Measurements from ENCODE around the gene SGPL1. TPM values are rescaled to one million over a fixed set of nuclear protein-coding genes. Genes with fewer than 3 reads are reported as not detected.

SGPL1 gene
- total RNA-seq, 2 donors from 2014 or later: 27.9 to 37.2 TPM

DNA sequence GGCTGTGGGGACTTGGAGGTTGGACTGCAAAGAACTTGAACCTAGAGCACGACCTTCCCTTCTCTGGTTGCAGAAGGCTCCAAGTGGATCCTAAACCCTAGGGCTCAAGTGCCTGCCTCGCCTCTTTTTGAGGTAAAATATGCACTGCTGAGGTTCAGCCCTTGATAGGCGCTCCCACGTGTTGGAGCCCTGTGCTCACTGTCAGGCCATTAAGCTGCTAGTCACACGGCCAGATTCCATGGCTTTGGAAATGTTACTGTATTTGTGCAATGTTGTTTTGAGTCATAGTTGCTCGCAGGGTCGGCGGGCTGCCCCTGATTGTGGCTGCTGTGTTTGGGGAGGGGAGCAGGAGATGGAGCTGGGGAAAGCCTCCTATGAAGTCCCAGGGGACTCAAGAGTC lies 112.4 kb downstream of the SGPL1 start:
- intact Hi-C loops (cut with DNase I): loop anchor here in 1 of 2 donors (5.0 kb wide), 2 partner anchors 279 to 359 kb away; no protein-coding TSS in a partner anchor
- DNase-seq (ENCODE audit: low spot score): no peak

DNA sequence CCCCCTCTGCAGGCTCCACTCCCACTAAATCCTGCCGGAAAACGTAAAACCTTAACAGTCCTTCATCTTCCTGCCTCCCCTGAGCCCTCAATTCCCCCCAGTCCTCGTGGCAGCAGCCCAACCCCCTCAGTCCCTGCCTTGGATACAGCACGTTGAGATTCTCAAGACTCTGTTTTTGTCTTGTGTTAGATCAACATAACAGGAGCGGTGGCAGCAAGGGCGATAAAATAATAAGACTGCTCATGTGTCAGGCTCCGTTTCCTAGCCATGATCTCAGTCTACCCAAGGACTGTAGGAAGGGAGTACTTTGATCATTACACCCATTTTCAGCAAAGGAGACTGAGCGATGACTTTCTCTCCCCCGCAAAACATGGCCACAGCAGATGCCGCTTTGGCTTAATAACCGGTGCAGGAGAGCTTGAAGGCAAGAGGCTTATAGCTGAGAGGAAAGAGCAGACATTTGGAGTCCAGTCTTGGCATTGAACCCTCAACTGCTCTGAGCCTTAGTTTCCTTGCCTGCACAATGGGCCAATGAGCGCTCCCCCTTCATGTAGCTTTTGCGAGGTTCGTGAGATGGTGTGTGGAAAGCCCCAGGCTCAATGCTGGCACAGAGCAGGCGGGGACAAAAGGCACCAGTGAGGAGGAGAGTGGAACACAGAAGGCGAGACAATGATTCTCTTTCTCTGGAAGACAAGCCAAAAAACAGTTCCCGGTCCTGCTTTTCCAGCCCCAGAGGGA lies 114.7 kb downstream of the SGPL1 start:
- intact Hi-C loops (cut with DNase I): no loop called here
- no peak for DNase-seq (ENCODE audit: low spot score)

Other genes starting within 250 kb of the SGPL1 start
- gene PRF1, start 213.2 kb upstream of the SGPL1 start, total RNA-seq: 1 to 10 TPM; 4.6 to 5.2 TPM
- 1 to 10 TPM in 1 of 2 donors, under 1 TPM in 1; 0.19 to 1.0 TPM for gene ADAMTS14, start 143.4 kb upstream of the SGPL1 start, total RNA-seq
- not detected for gene TBATA, start 30.6 kb upstream of the SGPL1 start, total RNA-seq
- 10 to 100 TPM; 48.7 to 54.1 TPM for gene PCBD1, start 72.6 kb downstream of the SGPL1 start, total RNA-seq